Stimulated activated CD4-positive, alpha-beta T cell treated with anti-CD3 and anti-CD28 coated beads, Interleukin-15, amount 100 ng/mL, for 24 hours (primary cell): ENCODE data around the gene UST.
A peak's percentile ranks its signal among the peaks of the same experiment; 100 is the strongest.

Source experiments
- DNase-seq: peaks from one replicate; pipeline ENCODE4 v3.0.0-alpha.2; 2020

The UST gene

GRCh38 chr6:148907573-148907972, 160.7 kb downstream of the UST start:
- no peak for DNase-seq

GRCh38 chr6:148912252-148912651, 165.4 kb downstream of the UST start:
- no peak for DNase-seq

- DNase-seq = no peak
Measured at GRCh38 chr6:148915810-148916209, 169.0 kb downstream of the UST start.

DNA sequence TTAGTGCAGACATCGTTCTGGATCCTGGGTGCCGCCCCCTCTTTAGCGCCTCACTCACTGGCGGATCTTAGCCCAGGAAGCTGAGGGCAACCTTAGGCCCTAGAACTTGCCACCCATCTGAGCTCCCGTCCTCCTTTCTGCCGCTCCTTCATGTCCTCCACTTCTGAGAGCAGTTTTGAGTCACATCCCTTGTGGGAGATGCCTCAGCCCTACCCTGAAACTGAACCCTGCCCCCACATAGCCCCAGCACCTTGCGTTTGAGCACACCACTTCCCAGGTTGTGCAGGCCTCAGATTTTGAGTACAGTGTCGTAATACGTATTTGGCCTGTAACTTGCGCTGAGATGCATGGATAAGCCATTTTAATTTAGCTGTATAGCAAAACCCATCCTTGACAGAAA, 169.7 kb downstream of the UST start:
- DNase-seq = peak; percentile 22

- no peak for DNase-seq
Measured at GRCh38 chr6:148924226-148925012, 177.6 kb downstream of the UST start.

DNA sequence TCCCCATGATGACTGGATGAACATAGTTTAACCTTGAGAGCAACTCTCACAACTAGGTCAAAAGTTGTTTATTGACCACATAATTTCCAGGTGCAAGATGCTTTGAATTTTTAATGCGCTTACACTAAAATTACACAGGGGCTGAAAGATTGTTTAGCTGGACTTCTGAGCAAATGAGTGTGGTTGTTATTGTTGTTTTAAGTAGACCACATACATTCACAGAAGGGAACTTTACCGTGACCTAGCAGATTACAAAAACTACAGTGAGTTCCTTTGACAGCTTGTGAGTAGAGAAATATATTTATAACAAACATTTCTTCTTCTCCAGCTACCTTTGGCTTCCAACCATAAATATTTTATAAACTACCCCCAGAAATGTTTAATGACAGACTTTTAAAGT, 178.9 kb downstream of the UST start:
- DNase-seq = no peak

- no peak for DNase-seq
Measured at GRCh38 chr6:148926478-148926877, 179.6 kb downstream of the UST start.

DNA sequence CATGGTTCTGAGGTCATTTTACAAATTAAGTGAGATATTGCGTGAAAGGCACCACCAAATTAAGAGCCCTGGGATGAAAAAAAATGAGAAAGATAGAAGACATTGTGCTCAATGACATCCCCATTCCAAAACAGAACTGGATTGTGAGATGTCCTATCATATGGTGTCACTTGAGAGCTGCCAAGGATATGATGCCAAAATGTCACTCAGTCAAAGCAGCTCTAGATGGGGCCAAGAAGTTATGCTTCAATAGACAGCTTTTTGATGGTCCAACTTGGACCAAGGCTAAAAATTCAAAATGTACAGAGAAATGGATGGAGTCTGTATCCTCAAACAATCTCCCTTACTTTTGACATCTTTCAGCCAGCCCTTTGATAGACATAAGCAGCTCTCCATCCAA, 180.8 kb downstream of the UST start:
- no peak for DNase-seq

DNA sequence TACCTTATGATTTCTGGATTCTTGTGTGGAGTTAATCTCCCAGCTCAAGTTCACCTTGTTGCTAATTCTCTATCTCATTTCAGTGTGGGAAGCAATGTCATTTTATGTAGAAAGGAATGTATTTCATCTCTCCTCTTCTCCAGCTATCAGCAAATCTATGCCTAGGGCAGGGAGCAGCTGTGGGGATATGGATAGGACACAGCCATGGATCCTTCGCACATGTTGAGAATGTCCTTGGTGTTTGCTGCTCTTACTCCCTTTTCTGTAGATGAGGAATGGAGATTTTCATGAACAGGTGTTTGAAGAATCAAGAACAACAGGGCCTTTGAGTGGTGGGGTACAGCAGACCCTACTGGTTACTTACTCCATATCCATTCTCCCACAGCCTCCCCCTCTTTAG, 182.0 kb downstream of the UST start:
- no peak for DNase-seq

- no peak for DNase-seq
Measured at GRCh38 chr6:148932208-148932607, 185.4 kb downstream of the UST start.

DNA sequence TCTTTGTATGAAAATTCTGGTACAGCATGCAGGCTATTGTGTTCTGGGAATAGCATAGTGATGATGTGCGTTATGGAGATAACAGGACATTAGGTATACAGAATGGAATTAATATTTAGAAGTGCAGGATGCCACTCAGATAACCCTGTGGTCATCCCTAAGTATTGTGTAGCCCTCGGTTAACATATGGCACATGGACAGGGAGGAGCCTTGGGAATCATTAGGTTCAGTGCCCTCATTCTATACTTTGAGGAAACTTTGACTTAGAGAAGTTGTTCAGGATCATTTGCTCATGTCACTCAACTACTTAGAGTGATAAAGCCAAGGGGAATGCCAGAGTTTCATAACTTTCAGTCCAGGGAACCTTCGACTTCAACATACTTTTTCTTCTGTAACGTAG, 185.9 kb downstream of the UST start:
- no peak for DNase-seq

DNA sequence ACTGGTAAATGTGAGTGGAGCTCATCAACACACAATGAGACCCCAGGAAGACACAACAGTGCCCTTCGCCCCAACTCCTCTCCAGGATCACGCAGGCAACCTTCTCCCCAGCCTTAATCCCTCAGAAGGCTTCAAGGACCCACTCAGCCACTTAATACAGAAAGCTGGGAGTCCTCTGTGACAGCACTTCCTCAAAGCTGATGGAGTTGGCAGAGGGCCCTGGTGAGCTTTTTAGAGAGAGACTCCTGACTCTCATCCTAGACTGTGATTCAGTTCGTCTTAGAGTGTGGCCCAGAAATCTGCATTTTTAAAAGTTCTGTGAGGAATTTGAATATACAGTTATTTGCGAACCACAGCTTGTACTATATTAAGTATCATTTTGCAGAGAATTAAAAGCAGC, 187.7 kb downstream of the UST start:
- DNase-seq = no peak

DNA sequence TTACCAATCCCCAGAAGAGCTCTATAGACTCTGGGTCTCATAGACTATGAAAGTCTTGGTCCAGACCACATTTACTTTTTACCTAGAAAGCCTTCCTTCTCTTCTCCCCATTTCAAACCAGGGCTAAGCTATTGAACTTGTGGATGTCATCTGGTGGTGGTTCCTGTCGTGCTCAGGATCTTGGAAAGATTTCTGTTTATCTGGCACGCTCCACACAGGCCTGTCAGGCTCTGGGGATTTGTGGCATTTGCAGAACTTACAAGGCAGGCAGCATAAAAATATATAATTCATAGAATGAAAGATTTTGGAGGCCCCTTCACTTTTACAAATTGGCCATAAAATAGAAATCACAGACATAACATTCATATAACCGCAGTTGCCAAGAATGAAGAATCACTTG, 188.1 kb downstream of the UST start:
- no peak for DNase-seq

- DNase-seq = no peak
Measured at GRCh38 chr6:148935705-148936435, 189.0 kb downstream of the UST start.

DNA sequence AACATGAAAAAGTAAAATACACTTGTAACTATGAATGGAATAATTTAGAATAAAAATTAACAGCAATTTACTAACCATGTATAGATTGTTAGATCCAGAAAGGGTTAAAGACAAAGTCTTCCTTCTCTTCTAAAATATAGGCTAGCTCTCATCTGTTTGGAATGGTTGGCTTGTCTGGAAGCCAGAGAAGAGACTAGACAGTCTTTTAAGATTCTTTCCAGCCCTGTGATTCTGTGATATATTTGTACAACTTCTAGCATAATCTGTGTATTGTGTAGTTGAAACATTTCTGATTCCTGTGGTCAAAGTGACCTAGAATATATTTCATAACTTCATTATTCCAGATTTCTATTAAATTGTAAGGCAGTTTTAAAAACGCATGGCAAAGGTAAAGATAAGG, 196.6 kb downstream of the UST start:
- no peak for DNase-seq

DNA sequence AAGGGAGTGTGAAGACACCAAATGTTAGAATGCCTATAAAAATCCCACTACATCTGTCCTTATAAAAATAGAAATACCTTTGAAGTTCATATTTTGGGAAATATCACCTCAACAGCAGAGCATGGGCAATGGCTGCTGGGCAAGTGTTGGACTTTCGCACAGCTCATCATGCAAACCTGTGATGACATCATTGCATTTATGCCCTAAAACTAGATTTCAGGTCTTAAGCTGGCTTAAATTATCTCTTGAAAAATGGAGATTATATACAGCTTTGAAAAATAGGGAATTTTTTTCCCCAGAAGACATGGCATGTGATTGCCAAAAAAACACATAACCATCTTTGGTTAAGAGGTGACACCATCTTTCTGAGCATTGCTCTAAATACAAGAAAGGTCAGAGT, 197.8 kb downstream of the UST start:
- no peak for DNase-seq

DNA sequence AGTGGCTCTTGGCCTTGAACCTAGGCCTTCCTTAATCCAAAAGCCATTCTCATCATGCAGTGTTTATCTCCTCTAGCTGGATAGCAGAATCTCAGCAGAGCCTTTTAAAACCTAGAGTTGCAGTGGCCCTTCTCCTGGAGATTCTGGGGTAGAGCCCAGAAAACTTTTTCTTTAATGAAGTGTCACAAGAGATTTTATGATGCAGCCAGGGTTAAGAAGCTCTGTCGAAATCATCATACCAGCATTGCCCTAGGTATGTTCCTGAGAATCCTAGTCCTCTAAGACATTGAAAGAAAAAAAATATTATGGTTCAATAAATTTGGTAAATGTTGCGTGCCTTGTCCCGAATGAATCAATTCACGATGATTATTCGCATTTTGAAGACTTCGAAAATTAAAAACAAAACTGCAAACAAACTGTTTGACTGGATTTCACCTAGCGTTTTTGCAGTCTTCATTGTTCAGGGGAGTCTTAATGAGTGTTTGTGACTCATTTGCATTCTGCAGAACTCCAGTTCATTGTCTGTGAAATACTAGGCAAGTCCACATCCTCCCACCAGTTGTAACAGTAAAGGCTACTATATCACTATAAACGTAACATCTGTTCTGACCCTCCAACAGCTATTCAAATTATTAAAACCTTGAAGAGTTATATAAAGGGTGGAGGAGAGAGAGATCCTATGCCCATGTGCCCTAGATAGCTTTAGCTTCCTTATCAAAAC, 198.6 kb downstream of the UST start:
- no peak for DNase-seq

DNA sequence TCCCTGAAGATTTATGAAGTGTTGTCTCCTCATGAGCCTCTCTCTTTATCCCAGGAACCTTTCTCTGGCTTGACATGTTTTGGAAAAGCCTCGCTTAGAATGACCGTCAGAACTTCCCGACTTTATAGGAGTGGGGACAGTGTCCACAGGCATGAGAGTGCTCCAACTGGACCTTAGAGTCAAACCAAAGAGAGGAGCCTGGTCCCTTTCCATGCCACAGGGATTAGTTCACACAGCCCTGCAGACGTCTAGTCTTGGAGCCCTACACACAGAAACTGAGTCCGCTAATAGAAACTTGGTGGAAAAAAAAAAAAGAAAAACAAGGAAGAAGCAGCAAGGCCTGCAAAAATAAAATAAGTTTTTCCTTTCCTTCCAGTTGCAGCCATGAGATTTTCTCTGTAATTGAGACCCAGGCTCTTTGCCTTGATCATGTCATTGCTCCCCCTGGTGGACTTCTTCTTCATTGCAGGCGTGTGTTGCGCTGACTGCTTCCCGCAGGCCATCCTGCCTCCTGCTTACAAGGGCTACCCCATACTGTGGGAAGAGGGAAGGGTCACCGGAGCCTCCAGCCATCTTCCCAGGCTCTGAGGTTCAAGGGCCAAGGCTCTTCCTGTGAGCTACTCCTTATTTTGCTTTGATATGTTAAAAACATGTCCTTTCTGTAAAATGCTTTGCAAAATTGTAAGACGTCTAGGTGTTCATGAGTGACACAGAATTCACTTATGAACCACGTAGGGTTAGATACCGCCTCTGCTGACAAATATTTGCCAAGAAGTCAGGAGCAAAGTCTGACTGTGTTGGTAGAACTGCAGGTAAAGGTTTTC, 201.0 kb downstream of the UST start:
- peak; percentile 85 for DNase-seq

DNA sequence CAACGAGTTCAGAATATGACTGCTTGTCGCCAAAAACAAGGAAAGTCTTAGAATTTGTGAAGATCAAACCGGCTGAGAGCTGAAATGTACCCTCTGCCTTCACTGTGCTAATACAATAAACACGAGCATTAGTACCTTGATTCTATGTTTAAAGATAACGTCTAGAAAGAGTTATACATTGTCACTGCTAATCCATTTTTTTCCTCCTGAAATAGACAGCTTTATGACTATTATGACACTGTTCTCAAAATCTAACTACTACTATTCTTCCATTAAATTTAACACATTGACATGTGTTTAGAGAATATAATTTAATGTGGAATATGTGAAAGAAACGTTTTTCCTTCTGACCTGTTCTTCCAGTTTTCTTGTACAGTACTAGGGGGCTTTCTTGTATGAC, 204.8 kb downstream of the UST start:
- DNase-seq = no peak

DNA sequence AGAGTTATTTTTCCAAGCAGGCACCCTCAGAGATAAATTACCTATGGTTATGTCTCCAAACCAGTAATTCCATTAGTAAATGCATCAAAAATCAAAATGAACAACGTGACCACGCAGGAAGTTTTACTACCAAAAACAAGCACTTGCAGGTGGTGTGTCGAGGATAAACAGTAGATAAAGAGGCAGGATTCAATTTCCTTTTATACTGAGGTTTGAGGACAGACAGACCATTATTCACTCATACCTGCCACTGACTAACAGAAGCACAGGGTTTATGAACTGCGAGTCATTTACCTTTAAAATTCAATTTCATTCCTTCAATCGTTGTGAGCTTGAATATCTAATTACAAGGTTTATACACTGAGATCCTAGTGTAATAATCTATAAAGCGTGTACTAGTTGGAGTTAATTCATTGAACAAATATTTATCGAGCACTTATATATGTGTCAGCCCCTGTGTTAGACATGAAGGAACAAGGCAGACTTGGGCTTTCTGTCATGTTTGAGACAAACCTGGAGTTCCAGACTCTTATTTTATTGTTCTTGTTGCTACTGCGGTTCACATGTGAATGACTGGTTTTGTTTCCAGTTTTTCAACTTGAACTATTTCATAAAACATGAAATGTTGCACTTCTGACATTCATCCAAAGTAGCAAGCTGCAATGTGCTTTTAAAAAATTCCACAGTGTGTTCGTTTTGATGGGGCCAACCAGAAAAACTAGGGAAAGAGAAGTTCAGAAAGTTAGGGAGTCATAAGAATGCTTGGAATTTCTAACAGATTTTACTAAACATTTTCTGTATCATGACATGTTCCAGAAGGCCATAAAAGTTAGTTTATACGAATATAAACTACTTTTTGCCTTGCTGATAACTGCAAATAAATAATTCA, 205.6 kb downstream of the UST start:
- DNase-seq = no peak

DNA sequence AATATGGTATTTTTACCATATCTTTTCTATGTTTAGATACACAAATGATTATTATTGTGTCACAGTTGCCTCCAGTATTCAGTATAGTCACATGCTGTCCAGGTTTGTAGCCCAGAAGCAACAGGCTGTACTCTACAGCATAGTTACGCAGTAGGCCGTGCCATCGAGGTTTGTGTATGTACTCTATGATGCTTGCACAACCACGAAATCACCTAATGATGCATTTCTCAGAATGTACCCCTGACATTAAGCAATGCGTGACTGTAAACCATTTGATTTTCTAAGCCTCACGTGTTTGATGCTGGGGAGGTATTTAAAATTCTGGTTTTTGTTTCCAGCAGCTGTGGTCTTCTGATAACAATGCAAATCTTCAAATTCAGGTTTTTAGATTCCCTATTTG, 207.6 kb downstream of the UST start:
- no peak for DNase-seq

- no peak for DNase-seq
Measured at GRCh38 chr6:148954934-148955333, 208.1 kb downstream of the UST start.
